ENCODE measurements around the gene PEX11B. TPM values are rescaled to one million over a fixed set of nuclear protein-coding genes. Genes with fewer than 3 reads are reported as not detected.

Gene PEX11B, protein sequence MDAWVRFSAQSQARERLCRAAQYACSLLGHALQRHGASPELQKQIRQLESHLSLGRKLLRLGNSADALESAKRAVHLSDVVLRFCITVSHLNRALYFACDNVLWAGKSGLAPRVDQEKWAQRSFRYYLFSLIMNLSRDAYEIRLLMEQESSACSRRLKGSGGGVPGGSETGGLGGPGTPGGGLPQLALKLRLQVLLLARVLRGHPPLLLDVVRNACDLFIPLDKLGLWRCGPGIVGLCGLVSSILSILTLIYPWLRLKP
- total RNA-seq (2021) = 11.2 and 13.7 TPM in 2 replicates
- long read RNA-seq, transcript PEX11B-201 (4 exons, 1,740 nt) = major isoform, 66 of 67 reads
- long read RNA-seq, partial matches to known transcripts = 1 of 67 reads
- long read RNA-seq, other reads (novel, unspliced or antisense) = 0 of 67 reads

- Mint-ChIP-seq H3K36me3 (ENCODE audit: insufficient read depth in 1 of 3, low read depth in 3 of 3) (peaks cover 2 to 13% (median 12%) of the 10 kb centered on the region in 3 experiments; a peak in 6 of 7 replicates), H3K4me3 (peak within 1 kb of the TSS; percentile 88 to 94), H3K27me3 (ENCODE audit: low read depth) (no peaks in the 10 kb centered on the region), H3K4me1 (peaks cover 16 to 17% of the 10 kb centered on the region in 2 experiments), H3K27ac (peak within 1 kb of the TSS in 2 of 3 experiments; percentile 68 to 92; a peak in 3 of 7 replicates), H3K9me3 (no peaks in the 10 kb centered on the region)
- H3K4me2 ChIP-seq (ENCODE audit: insufficient read depth, insufficient read length, low read length) = peak within 1 kb of the TSS; percentile 96
- peaks cover 10% of the 10 kb centered on the region for H3K23me2 ChIP-seq (ENCODE audit: insufficient read length, low read depth, low read length, poor library complexity, severe bottlenecking)
- H3K9ac ChIP-seq (ENCODE audit: extremely low read depth, insufficient read length, low read length) = peak within 1 kb of the TSS; percentile 87
- H3K27me3 ChIP-seq (ENCODE audit: insufficient read depth, low read length) = no peaks in the 10 kb centered on the region
- no peaks in the 10 kb centered on the region for H4K20me1 ChIP-seq (ENCODE audit: control insufficient read depth, insufficient read depth, insufficient read length)
- peak within 1 kb of the TSS; percentile 15 for H2BK12ac ChIP-seq (ENCODE audit: insufficient read length, low read depth, low read length)
- H2AK5ac ChIP-seq (ENCODE audit: insufficient read length, low read length) = no peak within 1 kb of the TSS
- no peaks in the 10 kb centered on the region for H3K79me2 ChIP-seq (ENCODE audit: insufficient read depth, low read length)
- no peaks in the 10 kb centered on the region for H3K79me1 ChIP-seq (ENCODE audit: insufficient read depth, low read depth, low read length, poor library complexity, severe bottlenecking)
- H3K23ac ChIP-seq (ENCODE audit: insufficient read length, low read depth, low read length) = no peak within 1 kb of the TSS
- peak within 1 kb of the TSS; percentile 60 for H3K56ac ChIP-seq (ENCODE audit: insufficient read length, low read depth, low read length)
- H4K91ac ChIP-seq (ENCODE audit: insufficient read length, low read depth, low read length) = no peak within 1 kb of the TSS
- H2BK120ac ChIP-seq (ENCODE audit: low read depth, low read length, poor library complexity, severe bottlenecking) = no peak within 1 kb of the TSS
- peak within 1 kb of the TSS; percentile 66 for H3K18ac ChIP-seq (ENCODE audit: insufficient read length, low read depth, low read length)
- no peak within 1 kb of the TSS for H2BK20ac ChIP-seq (ENCODE audit: low read depth, low read length, poor library complexity, severe bottlenecking)
- no peak within 1 kb of the TSS for H3K4ac ChIP-seq (ENCODE audit: low read depth, low read length)
- H4K8ac ChIP-seq (replicated peaks; ENCODE audit: insufficient read length, low read depth, low read length) = no peak within 1 kb of the TSS
- peak within 1 kb of the TSS; percentile 48 for H2AFZ ChIP-seq (ENCODE audit: low read length)
- no peaks in the 10 kb centered on the region for H3K4me1 ChIP-seq (ENCODE audit: insufficient read depth, low read length)
- no peaks in the 10 kb centered on the region for H3K9me3 ChIP-seq (ENCODE audit: control insufficient read depth, low read depth, low read length)
- H2BK15ac ChIP-seq (ENCODE audit: low read depth, low read length) = 0 out of 2 replicates have a peak within 1 kb of the TSS, but pooled peaks have one; percentile 4
- H3K27ac ChIP-seq (ENCODE audit: insufficient read length, low read depth, low read length) = no peak within 1 kb of the TSS
- H3T11ph ChIP-seq (ENCODE audit: low read length) = no peak within 1 kb of the TSS
- peak; percentile 88 for DNase-seq
- no CpG with 5 or more reads among the region's 51 CpGs for WGBS (ENCODE audit: extremely low coverage, insufficient read length, low lambda C conversion rate)
- TF ChIP-seq, protein P1, sequence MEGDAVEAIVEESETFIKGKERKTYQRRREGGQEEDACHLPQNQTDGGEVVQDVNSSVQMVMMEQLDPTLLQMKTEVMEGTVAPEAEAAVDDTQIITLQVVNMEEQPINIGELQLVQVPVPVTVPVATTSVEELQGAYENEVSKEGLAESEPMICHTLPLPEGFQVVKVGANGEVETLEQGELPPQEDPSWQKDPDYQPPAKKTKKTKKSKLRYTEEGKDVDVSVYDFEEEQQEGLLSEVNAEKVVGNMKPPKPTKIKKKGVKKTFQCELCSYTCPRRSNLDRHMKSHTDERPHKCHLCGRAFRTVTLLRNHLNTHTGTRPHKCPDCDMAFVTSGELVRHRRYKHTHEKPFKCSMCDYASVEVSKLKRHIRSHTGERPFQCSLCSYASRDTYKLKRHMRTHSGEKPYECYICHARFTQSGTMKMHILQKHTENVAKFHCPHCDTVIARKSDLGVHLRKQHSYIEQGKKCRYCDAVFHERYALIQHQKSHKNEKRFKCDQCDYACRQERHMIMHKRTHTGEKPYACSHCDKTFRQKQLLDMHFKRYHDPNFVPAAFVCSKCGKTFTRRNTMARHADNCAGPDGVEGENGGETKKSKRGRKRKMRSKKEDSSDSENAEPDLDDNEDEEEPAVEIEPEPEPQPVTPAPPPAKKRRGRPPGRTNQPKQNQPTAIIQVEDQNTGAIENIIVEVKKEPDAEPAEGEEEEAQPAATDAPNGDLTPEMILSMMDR (conservative IDR thresholded peaks at IDR 0.05) = no peak
- H2BK5ac ChIP-seq (ENCODE audit: insufficient read length, low read length) = no peak within 1 kb of the TSS
- peak within 1 kb of the TSS; percentile 67 for H3K14ac ChIP-seq (ENCODE audit: insufficient read depth, low read length)
- no peak within 1 kb of the TSS for H4K5ac ChIP-seq (ENCODE audit: insufficient read length, low read depth, low read length)
Observed at GRCh38 chr1:145918144-145918991, at the start of gene PEX11B. PEX11B (minus strand) TSS chr1:145918717; CDS start chr1:145918688, 29 bp downstream.

Measured in H9 (cell line).